ENCODE data around the gene QPCT.
"Not testable (repeated sequence)": the region's sequence is repeated elsewhere in the genome, so short reads cannot be mapped to it uniquely, and the experiment has no call there.

QPCT gene

DNA sequence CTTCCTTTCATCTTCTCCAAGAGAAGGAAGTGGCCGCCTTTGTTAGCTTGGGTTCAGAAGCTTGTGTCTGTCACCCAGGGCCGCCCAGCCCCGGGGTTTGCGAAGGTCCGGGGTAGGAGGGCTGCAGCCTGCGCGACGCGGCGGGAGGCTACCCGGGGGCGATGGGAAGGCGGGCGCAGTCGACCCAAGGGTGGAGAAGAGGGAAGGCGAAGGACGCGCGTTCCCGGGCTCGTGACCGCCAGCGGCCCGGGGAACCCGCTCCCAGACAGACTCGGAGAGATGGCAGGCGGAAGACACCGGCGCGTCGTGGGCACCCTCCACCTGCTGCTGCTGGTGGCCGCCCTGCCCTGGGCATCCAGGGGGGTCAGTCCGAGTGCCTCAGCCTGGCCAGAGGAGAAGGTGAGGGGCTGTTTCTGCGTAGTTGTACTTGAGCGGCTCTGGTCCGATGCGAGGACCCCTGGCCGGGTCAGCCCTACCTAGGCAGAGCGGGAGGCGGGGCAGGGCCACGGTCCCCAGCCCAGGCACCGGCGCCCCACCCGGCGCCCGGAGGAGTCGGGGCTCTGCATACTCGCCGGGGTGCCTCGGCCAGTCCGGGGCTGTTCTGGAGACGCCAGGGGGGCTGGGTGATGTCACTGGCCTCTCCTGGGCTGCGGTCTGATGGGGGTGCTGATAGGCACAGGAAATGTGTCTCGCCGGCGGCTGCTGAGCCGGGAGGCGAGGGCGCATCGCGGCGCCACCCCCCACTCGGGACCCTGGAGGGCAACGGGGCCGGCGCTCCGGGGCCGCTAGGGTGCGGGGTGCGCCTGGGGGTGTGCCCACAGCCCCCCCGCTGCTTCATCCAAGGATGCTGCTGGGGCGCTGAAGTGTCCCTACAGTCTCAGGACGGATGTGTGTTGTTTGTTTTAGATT, at the start of gene QPCT:
Gene QPCT, plus strand, starts transcription at position 178 of the 909 bp plus-strand sequence. Its CDS starts 102 bp downstream, at position 280.
- no peak for DNase-seq

DNA sequence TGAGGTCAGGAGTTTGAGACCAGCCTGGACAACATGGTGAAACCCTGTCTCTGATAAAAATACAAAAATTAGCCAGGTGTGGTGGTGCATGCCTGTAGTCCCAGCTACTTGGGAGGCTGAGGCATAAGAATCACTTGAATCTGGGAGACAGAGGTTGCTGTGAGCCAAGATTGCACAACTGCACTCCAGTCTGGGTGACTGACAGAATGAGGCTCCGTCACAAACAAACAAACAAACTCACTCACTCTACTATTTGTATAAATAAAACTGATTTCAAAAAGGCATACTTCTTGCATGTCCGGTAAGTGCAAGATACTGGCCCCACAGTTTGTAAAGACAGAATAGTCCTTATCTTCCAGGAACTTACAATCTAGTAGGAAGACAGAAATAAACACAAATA, 49.6 kb upstream of the QPCT start:
- not testable (repeated sequence) for DNase-seq

DNA sequence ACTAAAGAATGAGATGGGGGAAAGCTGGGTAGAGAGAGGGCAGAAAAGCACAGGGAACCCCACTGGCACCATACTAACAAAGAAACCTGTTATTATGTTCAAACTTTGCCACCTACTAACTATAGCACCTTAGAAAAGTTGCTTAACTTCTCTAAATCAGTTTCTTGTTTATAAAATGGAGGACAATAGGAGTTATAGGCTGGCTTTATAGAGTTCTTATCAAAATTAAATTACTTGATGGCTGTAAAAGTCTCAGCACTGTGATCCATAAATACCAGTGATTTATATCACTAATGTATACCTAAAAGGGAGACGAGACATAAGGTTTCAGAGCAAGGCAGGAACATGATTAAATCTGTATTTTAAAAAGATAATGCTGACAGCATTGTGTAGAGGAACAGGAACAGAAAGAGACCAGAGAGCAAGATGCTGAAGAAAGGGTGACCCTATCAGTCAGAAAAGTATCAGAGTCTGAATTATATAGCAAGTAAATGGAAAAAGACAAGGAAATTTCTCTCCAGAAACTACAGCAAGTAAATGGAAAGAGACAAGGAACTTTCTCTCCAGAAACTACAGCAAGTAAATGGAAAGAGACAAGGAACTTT, 48.9 kb upstream of the QPCT start:
- DNase-seq, result no peak

DNA sequence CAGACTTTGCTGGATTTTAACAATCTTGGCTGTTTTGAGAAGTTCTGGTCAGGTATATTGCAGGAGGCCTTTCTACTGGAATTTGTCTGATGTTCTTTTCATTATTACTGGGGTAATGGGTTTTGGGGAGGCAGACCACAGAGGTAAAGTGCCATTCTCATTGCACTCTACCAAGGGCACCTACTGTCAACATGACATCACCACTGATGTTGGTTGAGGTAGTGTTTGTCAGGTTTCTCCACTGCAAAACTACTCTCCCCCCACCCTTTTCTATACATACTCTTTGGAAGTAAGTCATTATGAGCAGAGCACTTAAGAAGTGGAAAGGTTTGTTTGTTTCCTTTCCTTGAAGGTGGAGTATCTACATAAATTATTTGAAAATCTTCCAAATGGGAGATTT, 46.8 kb upstream of the QPCT start:
- no peak for DNase-seq

DNA sequence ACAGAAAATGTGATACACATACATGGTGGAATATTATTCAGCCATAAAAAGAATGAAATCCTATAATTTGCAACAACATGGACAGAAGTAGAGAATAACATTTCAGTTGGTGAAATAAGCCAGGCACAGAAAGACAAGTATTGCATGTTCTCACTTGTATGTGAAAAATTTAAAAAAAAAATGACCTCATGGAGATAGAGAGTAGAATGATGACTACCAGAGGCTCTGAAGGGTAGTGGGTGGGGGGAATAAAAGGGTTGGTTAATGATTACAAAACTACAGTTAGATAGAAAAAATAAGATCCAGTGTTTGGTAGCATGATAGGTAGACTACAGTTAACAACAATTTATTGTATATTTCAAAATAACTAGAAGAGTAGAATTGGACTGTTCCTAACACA, 44.3 kb upstream of the QPCT start:
- DNase-seq, result no peak

DNA sequence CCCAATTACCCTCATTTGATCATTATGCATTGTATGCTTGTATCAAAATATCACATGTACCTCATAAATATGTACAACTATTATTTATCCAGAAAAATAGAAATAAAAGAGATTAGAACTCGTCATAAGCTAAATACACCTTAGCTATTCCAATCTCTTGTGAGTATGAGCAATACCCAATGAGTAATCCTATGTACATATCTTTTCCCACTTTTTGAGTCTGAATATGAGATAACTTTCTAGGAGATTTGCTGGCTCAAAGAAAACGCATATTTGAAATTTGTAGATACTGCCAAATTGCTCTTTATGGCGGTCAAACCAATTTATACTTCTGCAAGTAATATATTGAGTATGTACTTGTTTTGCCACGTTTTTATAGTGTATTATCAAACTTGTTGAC, 43.9 kb upstream of the QPCT start:
- DNase-seq, result no peak

DNA sequence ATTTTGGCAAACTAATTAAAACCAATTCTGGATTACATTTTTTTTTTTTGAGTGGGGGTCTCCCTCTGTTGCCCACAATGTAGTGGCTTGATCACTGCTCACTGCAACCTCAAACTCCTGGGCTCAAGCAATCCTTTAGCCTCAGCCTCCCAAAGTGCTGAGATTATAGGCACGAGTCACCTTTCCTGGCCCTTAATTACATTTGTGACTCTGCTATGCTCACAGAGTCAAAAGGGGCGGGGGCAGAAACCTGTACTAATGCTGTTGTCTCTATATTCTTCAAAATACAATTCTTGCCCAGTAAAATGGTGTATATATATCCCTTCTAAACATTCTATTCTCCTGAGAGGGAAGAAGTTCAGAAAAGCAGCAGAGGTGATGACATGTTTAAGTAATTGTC, 43.0 kb upstream of the QPCT start:
- DNase-seq, result no peak

DNA sequence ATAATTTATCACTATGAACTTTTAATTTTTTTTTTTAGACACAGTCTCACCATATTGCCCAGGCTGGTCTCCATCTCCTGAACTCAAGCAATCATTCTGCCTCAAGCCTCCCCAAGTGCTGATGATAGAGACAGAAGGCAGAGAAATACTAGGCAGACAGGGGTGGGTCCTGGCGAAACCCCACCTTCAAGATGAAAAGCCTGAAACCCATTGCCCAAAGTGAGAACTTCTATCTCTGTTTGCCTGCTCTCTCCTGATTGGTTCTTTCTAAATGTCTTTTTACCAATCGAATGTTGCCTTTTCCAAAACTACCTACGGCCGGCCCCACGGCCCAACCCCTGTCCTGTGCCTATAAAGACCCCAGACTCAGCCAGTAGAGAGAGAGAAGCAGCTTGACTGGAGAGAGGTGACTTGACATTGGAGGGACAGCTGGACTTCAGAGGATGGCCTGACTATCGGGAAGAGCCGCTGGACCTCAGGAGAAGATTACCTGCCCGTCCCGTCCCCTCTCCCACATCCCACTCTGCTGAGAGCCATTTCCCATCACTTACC, 41.7 kb upstream of the QPCT start:
- DNase-seq, result no peak

DNA sequence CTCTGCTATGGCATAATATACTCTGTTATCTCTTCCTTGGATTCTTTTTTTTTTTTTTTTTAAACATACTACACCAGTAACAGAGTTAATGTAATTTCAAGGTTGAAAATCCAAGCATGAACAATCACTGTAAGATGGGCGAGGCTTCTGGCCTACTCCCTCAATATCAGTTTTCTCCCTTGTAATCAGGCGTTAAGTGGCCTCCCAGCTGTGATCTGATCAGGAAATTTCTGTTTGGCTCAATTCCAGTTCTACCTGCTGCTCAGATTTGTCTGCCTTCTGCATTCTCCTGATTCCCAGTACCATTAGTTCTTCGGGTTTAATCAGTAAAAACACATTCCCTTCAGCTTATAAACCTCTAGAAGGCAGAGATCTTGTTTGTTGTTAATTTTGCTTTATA, 38.4 kb upstream of the QPCT start:
- DNase-seq, result no peak

DNA sequence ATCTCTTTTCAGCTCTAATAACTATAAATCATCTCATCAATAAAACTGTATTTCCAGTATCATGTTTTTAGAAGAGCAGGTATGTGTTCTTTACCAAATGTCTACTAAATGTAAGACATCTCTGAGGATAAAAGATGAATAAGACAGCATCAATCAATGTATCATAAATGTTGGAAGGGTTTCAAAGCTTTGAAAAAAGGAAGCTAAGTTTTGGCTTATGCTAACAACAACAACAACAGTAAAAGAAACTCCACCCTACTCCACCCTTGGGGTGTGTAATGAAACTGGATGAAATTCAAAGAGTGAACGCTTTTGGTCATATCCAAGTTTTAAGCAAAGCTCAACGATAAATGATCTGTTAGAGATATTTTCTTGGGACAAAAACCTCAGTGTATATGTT, 36.9 kb upstream of the QPCT start:
- no peak for DNase-seq

DNA sequence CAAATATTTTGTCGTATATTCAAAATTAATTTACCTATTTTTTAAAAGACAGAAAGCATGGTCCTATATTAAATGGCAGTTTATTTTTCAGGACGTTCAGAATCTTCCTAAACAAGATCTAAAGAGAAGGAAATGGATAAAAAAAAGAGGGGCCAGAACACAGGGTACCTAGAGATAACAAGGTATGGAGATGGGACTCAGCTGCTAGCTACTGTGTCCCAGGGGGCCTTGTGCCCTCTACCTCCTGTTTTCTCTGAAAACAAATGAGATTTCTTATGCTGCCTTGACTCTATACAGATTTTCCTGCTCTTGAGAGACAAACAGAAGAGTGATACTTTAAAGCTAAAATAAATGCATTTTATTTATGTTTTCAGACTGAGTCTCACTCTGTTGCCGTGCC, 29.1 kb upstream of the QPCT start:
- DNase-seq, result no peak

DNA sequence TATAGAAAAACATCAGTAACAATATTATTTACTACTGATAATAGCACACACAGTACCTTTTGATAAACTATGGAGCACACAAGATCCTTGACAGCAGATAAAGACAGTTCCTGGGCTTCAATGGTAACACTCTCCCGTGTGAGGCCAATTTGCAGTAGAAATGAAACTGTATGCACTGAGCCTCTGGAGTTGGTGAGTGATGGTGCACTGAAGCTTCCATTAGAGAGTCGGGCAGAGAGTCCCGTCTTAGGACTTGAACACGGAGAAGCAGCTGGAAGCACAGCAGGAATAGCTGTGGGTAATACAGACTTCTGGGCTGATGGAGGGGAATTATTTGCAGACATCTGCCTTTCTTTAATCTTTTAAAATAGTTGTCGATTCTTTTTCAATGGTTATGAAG, 28.2 kb upstream of the QPCT start:
- DNase-seq, result no peak

DNA sequence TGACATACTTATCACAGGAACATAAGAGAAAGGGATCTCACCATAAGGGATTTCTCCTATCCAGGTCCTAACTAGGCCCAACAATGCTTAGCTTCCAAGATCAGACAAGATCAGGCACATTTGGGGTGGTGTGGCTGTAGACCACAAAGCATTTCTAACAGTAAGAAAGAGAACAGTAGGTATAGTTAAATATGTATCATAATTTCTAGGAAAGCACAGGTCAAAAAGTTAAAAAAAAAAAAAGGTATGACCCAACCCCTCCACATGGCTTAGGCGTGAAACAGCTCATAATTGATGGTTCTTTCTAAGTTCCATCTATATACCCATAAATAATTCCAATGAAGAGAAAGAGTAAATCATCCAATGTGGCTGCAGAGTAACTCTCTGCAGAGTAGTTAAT, 26.7 kb upstream of the QPCT start:
- DNase-seq, result no peak

DNA sequence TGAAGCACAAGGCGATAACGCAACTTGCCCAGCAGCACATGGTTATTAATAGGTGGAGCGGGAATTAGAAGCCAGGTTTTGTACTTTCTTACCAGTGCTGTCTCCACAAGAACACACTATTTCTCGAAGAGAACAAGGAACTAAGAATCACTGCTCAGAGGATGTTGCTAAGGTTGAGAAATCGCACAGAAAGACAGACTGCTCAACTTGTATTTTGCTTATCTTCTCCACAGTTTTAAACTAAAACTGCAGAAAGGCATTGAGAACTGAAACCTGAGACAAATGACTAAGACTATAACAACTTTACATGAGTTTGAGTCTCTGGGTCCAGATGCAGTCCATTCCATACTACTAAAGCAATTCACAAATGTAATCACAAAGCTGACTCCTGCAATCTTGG, 26.0 kb upstream of the QPCT start:
- no peak for DNase-seq

DNA sequence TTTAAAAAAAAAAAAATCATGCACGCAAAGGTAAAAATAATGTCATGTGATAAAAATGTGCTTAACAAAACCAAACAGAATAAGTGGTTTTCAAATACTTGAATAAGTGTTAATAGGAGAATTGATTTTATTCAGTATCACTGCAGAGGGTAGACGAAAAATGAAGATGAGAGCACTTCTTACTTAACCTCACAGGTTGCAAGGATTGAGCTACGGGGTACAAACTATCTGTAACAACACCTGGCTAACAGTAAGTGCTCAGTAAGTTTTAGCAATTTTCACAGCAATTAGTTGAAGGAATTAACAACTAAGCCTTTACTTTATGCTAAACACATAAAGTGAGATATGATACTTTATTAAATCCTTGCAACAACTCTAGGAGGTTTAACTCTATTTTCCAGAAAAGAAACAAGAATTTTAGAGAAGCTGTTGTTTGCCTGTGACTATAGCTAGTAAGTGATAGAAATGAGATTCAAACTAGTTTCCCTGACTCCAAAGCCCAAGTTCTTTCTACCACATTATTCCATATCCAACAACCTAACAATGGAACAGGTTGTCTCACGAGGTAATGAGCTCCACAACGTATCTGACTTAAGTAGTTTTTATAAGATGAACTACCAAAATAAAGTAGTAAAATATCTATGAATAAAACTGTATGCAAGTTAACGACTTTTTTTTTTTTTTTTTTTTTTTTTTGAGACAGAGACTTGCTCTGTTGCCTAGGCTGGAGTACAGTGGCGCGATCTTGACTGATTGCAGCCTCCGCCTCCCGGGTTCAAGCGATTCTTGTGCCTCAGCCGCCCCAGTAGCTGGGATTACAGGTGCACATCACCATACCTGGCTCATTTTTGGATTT, 24.4 kb upstream of the QPCT start:
- no peak for DNase-seq

DNA sequence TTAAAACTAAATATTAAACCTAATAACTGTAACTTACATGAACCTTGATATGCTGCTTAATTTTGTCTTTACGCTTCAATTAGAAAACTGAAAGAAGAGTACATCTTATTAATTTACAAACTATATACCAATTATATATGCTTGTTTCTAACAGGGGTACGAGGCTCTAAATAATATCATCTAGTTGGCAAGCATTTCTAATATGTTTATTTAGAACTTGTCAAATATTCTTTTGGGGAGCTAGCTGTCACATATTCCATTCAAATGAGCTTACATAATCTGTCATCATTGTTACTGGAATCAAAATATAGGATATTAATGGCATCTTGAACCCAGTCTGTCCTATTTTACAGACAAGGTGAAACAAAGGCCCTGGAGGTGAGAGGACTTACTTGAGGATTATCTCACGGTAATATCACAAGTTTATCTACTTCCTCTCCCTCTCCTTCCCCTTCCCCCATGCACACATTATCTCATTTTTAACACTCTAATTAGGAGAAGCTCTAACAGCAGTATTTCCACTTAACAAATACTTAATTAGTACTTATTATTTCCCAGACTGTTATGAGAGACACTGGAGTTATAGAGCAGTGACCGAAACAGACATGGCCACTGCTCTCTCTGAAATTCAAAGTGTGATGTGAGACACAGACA, 23.3 kb upstream of the QPCT start:
- DNase-seq, result no peak

DNA sequence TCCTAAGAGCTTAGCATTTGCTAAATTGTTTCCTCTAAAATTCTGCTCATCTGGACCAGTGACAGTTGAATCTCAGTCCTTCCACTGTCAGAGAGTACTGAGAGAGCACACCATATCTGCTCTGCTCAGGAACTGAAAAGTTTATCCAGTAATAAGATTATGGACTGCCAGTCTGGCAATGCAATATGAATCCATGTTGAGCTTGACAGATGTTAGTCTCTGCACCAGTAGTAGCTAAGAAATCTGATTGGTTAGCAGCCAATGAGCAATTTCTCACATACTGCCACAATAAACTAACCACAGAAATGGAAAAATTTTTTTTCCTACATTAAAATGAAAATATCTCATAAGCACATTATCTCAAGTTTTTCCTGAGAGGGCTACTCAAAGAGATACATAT, 22.1 kb upstream of the QPCT start:
- DNase-seq, result no peak

DNA sequence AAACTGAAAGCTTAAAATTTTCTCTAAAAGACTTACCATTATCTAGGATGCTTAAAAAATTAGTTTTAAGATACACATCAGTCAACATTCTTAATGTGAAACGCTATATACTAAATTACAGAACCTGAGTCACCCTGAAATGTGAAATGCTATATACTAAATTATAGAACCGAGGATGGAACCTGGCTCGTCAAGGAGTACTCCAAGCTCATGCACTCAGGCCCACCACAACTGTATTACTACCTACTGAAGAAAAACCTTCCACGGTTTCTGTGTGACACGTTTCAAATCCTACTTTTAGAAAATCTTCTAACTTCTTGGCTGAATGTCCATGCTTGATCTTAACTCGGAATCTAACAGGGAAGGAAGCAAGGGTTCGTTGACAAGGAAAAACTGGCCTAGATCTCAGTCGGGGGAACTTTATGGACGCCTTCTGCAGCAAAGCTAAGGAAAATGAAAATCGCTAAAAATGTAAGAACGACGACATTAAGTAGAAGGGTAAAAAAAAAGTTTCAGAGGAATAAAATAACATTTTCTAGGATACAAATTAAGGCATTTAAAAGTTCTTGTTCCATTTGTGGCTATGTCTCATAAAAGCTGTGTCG, 21.2 kb upstream of the QPCT start:
- no peak for DNase-seq

DNA sequence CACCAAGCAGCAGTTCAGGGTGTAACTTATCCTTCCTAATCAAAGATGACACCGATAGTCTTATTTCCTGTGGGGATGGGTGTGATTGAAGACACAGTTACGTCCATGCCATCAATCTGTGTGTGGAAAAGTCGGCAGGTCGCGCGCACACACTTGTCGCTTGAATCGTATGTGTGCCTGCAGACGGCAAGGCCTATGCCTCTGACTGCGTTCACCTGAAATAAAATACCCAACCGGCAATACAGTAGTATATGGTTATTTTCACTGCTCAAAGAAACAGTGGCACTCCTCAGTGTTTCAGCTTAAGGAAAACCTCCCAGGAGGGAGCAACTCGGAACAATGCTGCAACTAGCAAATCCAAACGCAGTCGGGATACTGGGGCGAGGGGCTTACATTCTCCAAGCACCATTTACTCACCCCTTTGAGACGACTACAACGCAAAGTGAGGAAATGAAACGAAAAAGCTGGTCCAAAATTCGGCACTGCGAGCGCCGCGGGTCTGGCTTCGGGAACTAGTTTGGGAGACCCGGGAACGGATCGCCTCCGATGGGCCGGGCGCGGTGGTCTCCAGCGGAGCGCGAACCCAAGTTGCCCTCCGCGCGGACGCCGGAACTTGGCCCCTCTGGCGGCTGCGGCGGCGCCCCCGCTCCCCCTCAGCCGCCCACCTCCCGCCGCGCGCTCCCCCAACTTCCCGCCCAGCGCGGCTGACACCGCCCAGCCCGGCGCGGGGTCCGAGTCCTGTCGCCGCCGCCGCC, 20.5 kb upstream of the QPCT start:
- DNase-seq, result peak in 1 of 2 experiments; percentile 17

DNA sequence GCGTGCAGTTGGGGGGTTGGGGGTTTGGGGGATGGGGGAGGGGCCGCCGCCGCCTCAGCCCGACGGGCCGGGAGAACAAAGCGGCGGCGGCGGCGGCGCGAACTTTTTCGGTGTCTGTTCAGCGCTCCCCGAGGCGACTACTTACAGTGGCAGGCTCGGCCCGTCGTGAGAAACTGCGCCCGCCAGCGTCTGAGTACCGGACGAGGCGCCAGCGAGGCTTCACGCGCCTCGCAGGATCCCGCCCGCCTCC, 20.0 kb upstream of the QPCT start:
- peak in 1 of 2 experiments; percentile 57 for DNase-seq

DNA sequence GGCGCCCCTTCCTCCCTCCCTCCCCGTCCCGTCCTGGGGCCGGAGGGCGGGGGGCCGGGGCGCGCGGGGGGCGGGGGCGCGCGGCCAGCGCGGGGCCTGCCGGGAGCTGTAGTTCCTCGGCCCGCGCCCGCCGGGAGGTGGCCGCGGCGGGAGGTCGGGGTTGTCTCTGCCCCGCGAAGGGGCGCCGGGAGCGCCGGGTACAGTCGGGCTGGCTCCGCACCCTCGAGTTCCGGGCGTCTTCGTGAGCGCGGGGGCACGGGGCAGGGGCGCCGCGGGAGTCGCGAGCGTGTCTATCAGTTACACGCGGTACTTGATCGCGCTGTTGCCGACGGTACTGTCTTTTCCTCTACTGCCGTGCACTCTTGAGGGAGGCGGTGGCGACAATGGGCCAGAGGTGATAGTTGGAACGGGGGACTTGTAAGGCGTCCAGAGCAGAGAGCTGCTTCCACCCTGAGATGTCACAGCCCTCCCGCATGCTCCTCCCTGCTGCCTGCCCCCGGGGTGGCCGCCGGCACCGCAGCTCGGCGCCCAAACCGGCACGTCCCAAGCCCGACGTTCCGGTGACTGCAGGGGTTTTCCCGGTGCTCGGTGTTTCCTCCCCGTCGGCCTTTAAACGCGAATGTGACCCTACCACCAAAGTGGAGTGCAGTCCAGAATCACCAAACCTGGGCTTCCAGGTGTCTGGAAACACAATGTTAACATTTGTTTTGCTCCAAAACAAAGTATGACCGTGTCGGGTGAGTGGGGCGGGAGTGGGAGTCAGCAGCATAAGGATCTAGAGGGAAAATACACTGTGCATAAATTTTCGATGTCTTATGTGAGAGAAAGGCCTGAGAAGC, 19.4 kb upstream of the QPCT start, which contains the start of gene PRKD3:
Gene PRKD3, minus strand, starts transcription at position 48 of the 839 bp plus-strand sequence. CDS start 8,309 bp downstream, outside the sequence.
- peak; percentile 30 to 43 for DNase-seq
